Karpas-422 (cell line): ENCODE measurements around the gene DNAH7. TPM values are rescaled to one million over a fixed set of nuclear protein-coding genes. Genes with fewer than 3 reads are reported as not detected.

Experiments used
- DNase-seq: peaks from one replicate; pipeline ENCODE4 v3.0.0-alpha.2; 2015
- H2AFZ ChIP-seq: fragments of 200-600 bp; sonication (generic); 2 replicates; pipeline ENCODE4 v1.6.1; 2014; ENCODE audit warnings: antibody characterized with exemption, low read length, mixed read lengths
- H3K27ac ChIP-seq: fragments of 200-600 bp; sonication (generic); 2 replicates; pipeline ENCODE4 v1.5.1; 2014; ENCODE audit warnings: mild to moderate bottlenecking, low read length, moderate library complexity
- H3K27me3 ChIP-seq: fragments of 200-600 bp; sonication (generic); 2 replicates; pipeline ENCODE4 v1.6.1; 2014; ENCODE audit warnings: low read length, mixed read lengths
- H3K36me3 ChIP-seq: fragments of 200-600 bp; sonication (generic); 2 replicates; pipeline ENCODE4 v1.6.1; 2014; ENCODE audit warnings: low read length, mixed read lengths; ENCODE audit not compliant: insufficient read depth
- H3K4me1 ChIP-seq: fragments of 200-600 bp; sonication (generic); 2 replicates; pipeline ENCODE4 v1.6.1; 2014; ENCODE audit warnings: mild to moderate bottlenecking, low read length, mixed read lengths
- H3K4me2 ChIP-seq: fragments of 200-600 bp; sonication (generic); 2 replicates; pipeline ENCODE4 v1.6.1; 2014; ENCODE audit warnings: low read length, low read depth, mild to moderate bottlenecking; ENCODE audit not compliant: poor library complexity, severe bottlenecking
- H3K4me3 ChIP-seq: fragments of 200-600 bp; sonication (generic); 2 replicates; pipeline ENCODE4 v1.5.1; 2014; ENCODE audit warnings: mild to moderate bottlenecking, antibody characterized with exemption, low read length, mixed read lengths
- H3K79me2 ChIP-seq: fragments of 200-600 bp; sonication (generic); 2 replicates; pipeline ENCODE4 v1.6.1; 2014; ENCODE audit warnings: mild to moderate bottlenecking, low read length, mixed read lengths
- H3K9ac ChIP-seq: fragments of 200-600 bp; sonication (generic); 2 replicates; pipeline ENCODE4 v1.6.0; 2014; ENCODE audit warnings: low read length
- H3K9me2 ChIP-seq: fragments of 200-600 bp; sonication (generic), shearing (Covaris generic); replicated peaks from 2 replicates; pipeline ENCODE4 v1.6.0; 2014; ENCODE audit warnings: mild to moderate bottlenecking, low read length, moderate library complexity; ENCODE audit not compliant: insufficient read depth
- H3K9me3 ChIP-seq: fragments of 300-700, 200-600 bp; sonication (generic); 2 replicates; pipeline ENCODE4 v1.6.1; 2014; ENCODE audit warnings: low read length, mixed read lengths
- H4K20me1 ChIP-seq: fragments of 200-600 bp; sonication (generic); 2 replicates; pipeline ENCODE4 v1.6.1; 2014; ENCODE audit warnings: mild to moderate bottlenecking, antibody characterized with exemption, low read length, low read depth; ENCODE audit not compliant: insufficient read depth
- total RNA-seq: library from RNA; depleted of rRNA; stranded (reverse); fragments of >200 nt; shearing (Covaris generic); gene quantifications from 2 replicates; pipeline ENCODE4 v1.2.3, GENCODE V29; 2014; ENCODE audit warnings: low replicate concordance

The DNAH7 gene
- total RNA-seq, 1 experiment from 2014 or later = 0.82 TPM

DNA sequence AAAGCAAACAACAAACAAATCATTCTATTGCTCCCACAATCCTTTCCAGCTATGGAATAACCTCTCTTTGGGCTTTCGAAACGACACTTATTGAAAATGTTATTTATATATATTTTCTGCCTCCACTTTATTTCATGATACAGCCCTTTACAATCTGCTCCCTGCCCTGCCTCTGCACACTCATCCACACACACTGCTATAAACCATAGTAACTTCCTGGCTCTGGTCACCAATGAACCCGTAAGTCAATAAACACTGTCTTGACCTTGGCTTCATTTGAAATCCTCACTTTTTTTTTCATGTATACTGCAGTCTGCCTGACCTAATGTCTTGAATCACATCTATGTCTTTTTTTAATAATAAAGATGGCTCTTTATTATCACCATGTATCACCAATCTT, 250.1 kb downstream of the DNAH7 start:
- H2AFZ ChIP-seq = no peak overlapping the region
- DNase-seq = no peak
- no peaks in the 10 kb centered on the region for H3K9me3 ChIP-seq

GRCh38 chr2:195818106-195818505, 250.5 kb downstream of the DNAH7 start:
- H3K4me1 ChIP-seq = no peaks in the 10 kb centered on the region
- no peak overlapping the region for H3K4me3 ChIP-seq
- no peaks in the 10 kb centered on the region for H4K20me1 ChIP-seq
- no peaks in the 10 kb centered on the region for H3K9me2 ChIP-seq
- H2AFZ ChIP-seq = no peak overlapping the region
- no peaks in the 10 kb centered on the region for H3K9me3 ChIP-seq
- no peak overlapping the region for H3K9ac ChIP-seq
- DNase-seq = no peak
- H3K4me2 ChIP-seq = no peak overlapping the region
- no peaks in the 10 kb centered on the region for H3K36me3 ChIP-seq
- no peaks in the 10 kb centered on the region for H3K27me3 ChIP-seq
- H3K79me2 ChIP-seq = no peaks in the 10 kb centered on the region
- H3K27ac ChIP-seq = no peak overlapping the region

More for the DNA sequence above, 250.1 kb downstream of the DNAH7 start:
- Histone ChIP-seq H4K20me1 (no peaks in the 10 kb centered on the region), H3K36me3 (no peaks in the 10 kb centered on the region), H3K9ac (no peak overlapping the region), H3K4me2 (no peak overlapping the region), H3K27ac (no peak overlapping the region), H3K9me2 (no peaks in the 10 kb centered on the region), H3K79me2 (no peaks in the 10 kb centered on the region), H3K27me3 (no peaks in the 10 kb centered on the region), H3K4me1 (no peaks in the 10 kb centered on the region), H3K4me3 (no peak overlapping the region)

DNA sequence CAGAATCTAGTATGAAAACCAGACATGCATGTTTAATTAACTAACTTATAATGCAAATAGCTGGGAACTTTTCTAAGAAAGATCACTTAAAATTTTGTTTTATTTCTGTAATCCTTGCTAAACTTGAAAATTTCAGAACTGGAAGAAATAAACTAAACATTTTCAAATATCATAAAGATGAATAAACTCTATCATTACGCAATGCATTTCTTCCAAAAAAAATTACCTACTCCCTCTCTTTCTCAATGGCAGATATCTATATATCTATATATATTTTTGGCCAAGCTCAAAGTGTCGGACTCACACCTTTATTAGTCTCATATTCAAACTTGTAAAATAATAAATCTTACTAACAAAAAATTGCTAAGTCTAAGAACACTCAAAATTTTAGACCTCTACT, 253.6 kb downstream of the DNAH7 start:
- Histone ChIP-seq H3K27me3 (no peaks in the 10 kb centered on the region), H3K27ac (no peak overlapping the region), H3K79me2 (no peaks in the 10 kb centered on the region), H3K4me3 (no peak overlapping the region), H3K4me1 (no peaks in the 10 kb centered on the region), H3K9ac (no peak overlapping the region), H3K9me2 (no peaks in the 10 kb centered on the region), H4K20me1 (no peaks in the 10 kb centered on the region), H3K36me3 (no peaks in the 10 kb centered on the region), H2AFZ (no peak overlapping the region; the same call in 1 of the 2 replicates), H3K9me3 (no peaks in the 10 kb centered on the region), H3K4me2 (no peak overlapping the region)
- no peak for DNase-seq

DNA sequence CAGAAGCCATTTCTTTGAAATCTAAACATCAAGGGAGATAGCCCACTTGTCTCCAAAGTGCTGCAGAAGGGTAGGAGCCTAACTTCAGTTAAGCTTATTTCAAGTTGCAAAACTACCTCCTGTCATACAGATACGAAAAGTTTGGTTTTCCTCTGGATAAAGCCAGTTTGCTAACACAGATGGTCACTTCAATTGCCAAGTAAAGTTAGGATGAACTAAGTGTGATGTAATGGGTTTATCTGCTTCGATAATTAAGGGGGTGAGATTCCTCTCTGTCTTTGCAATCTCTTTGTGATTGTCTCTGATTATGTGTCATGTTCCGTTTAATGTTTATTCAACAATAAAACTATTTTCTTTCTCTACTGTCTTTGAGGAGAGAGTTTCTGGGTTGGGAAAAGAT, 255.2 kb downstream of the DNAH7 start:
- Histone ChIP-seq H3K9me3 (no peaks in the 10 kb centered on the region), H3K27ac (no peak overlapping the region), H3K4me2 (no peak overlapping the region), H3K4me1 (no peaks in the 10 kb centered on the region), H4K20me1 (no peaks in the 10 kb centered on the region), H3K9me2 (no peaks in the 10 kb centered on the region), H3K36me3 (no peaks in the 10 kb centered on the region), H2AFZ (no peak overlapping the region), H3K27me3 (no peaks in the 10 kb centered on the region), H3K79me2 (no peaks in the 10 kb centered on the region), H3K4me3 (no peak overlapping the region), H3K9ac (no peak overlapping the region)
- no peak for DNase-seq

GRCh38 chr2:195810340-195811098, 258.1 kb downstream of the DNAH7 start:
- Histone ChIP-seq H3K4me1 (no peaks in the 10 kb centered on the region), H3K4me3 (no peak overlapping the region), H3K9me3 (no peaks in the 10 kb centered on the region), H3K4me2 (no peak overlapping the region), H3K9me2 (no peaks in the 10 kb centered on the region), H3K36me3 (no peaks in the 10 kb centered on the region), H3K9ac (no peak overlapping the region), H4K20me1 (no peaks in the 10 kb centered on the region), H3K27ac (no peak overlapping the region), H2AFZ (no peak overlapping the region), H3K79me2 (no peaks in the 10 kb centered on the region), H3K27me3 (no peaks in the 10 kb centered on the region)
- DNase-seq = no peak

GRCh38 chr2:195808189-195808588, 260.4 kb downstream of the DNAH7 start:
- Histone ChIP-seq H4K20me1 (no peaks in the 10 kb centered on the region), H3K27ac (no peak overlapping the region), H3K79me2 (no peaks in the 10 kb centered on the region), H2AFZ (no peak overlapping the region), H3K4me3 (no peak overlapping the region), H3K9me3 (no peaks in the 10 kb centered on the region), H3K9ac (no peak overlapping the region), H3K4me2 (no peak overlapping the region), H3K4me1 (no peaks in the 10 kb centered on the region), H3K36me3 (no peaks in the 10 kb centered on the region), H3K27me3 (no peaks in the 10 kb centered on the region), H3K9me2 (no peaks in the 10 kb centered on the region)
- DNase-seq = no peak

GRCh38 chr2:195805283-195805976, 263.2 kb downstream of the DNAH7 start:
- Histone ChIP-seq H3K9me3 (no peaks in the 10 kb centered on the region), H3K79me2 (no peaks in the 10 kb centered on the region)
- no peak for DNase-seq

DNA sequence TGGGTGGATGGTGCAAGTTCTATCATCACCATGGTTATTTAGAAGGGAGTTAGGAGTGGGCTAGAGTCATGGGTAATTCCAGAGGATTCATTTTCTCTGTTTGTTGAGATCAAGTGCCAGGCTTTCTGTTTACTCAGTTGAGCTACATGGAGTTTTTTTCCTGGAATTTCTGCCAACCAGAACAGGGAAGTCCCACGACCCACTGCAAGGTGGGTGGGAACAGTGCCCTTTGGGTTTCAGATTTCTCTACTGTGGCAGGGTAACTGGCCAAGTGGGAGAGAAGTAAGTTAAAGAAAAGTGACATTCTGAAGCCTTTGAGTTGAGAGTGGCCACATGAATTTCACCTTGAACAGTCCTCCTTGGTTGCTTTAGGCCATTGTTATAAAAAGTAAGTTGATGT, 272.8 kb downstream of the DNAH7 start:
- Histone ChIP-seq H3K9me3 (no peaks in the 10 kb centered on the region), H3K27me3 (no peaks in the 10 kb centered on the region), H3K4me3 (no peak overlapping the region), H3K27ac (no peak overlapping the region), H4K20me1 (no peaks in the 10 kb centered on the region), H3K36me3 (no peaks in the 10 kb centered on the region), H3K4me2 (no peak overlapping the region), H3K9ac (no peak overlapping the region), H3K9me2 (no peaks in the 10 kb centered on the region), H3K4me1 (no peaks in the 10 kb centered on the region), H3K79me2 (no peaks in the 10 kb centered on the region), H2AFZ (no peak overlapping the region)
- DNase-seq = no peak

More at GRCh38 chr2:195805283-195805976, 263.2 kb downstream of the DNAH7 start:
- no peak overlapping the region for H3K27ac ChIP-seq
- H4K20me1 ChIP-seq = no peaks in the 10 kb centered on the region
- H3K36me3 ChIP-seq = no peaks in the 10 kb centered on the region
- H3K9me2 ChIP-seq = no peaks in the 10 kb centered on the region
- no peak overlapping the region for H3K4me2 ChIP-seq
- H2AFZ ChIP-seq = no peak overlapping the region
- H3K4me1 ChIP-seq = no peaks in the 10 kb centered on the region
- H3K9ac ChIP-seq = no peak overlapping the region
- H3K4me3 ChIP-seq = no peak overlapping the region
- no peaks in the 10 kb centered on the region for H3K27me3 ChIP-seq
